B cell (primary cell): ENCODE measurements around the gene ELOB. TPM values are rescaled to one million over a fixed set of nuclear protein-coding genes. Genes with fewer than 3 reads are reported as not detected.

ENCODE experiments used
- ATAC-seq: fragments of 200-7000 bp; cut with Tn5 transposase; one replicate; pipeline ENCODE4 v1.10.0; 2021; ENCODE audit warnings: low read depth, mild to moderate bottlenecking, moderate number of reproducible peaks, moderate library complexity
- CTCF ChIA-PET: fragments of 350-600 bp; sonication (Branson Sonifier 250); formaldehyde crosslinking; loops from one replicate; lab custom pipeline; 2021; ENCODE audit warnings: antibody characterized with exemption, inconsistent platforms; lab: Charles Lee
- POLR2A ChIA-PET: fragments of 350-600 bp; sonication (Branson Sonifier 250); formaldehyde crosslinking; loops from one replicate; lab custom pipeline; 2021; ENCODE audit warnings: antibody characterized with exemption; lab: Charles Lee
- DNase-seq: peaks from one replicate; pipeline ENCODE4 v3.0.0; 2013
- H2AFZ ChIP-seq: 2 replicates; pipeline ENCODE4 v1.6.1; 2012; ENCODE audit warnings: mild to moderate bottlenecking, low read depth, low read length; ENCODE audit not compliant: insufficient read depth, poor library complexity, severe bottlenecking
- H3K27ac ChIP-seq, 2 donors: 1 replicate in 1 of 2; 2 replicates in 1 of 2; pipeline ENCODE4 v1.5.1; 2012 to 2013; ENCODE audit warnings: low read length in 2 of 2, mild to moderate bottlenecking in 2 of 2, moderate library complexity in 1 of 2
- H3K27me3 ChIP-seq, 4 experiments: fragments of 200-600 bp in 1 of 4; sonication (generic) in 1 of 4; replicated peaks in 1 of 4; 1 replicate in 2 of 4; 2 replicates in 2 of 4; pipeline versions ENCODE4 v1.6.1 to v1.7.0; 2013 to 2016; ENCODE audit warnings: low read length in 3 of 4, mild to moderate bottlenecking in 2 of 4, mixed read lengths in 1 of 4, moderate library complexity in 1 of 4; ENCODE audit not compliant: insufficient read depth in 4 of 4, control insufficient read depth in 3 of 4; ENCODE audit errors: control extremely low read depth in 1 of 4
- H3K36me3 ChIP-seq, 2 experiments: replicated peaks in 1 of 2; 1 replicate in 1 of 2; 2 replicates in 1 of 2; pipeline versions ENCODE4 v1.6.1 to v1.7.1; 2013; ENCODE audit warnings: low read length in 1 of 2; ENCODE audit not compliant: insufficient read depth in 2 of 2, control insufficient read depth in 1 of 2; ENCODE audit errors: control extremely low read depth in 1 of 2, extremely low read depth in 1 of 2
- H3K4me1 ChIP-seq, 2 donors: fragments of 200-600 bp in 1 of 2; sonication (generic) in 1 of 2; 1 replicate in 1 of 2; 2 replicates in 1 of 2; pipeline versions ENCODE4 v1.5.1 to v1.6.1; 2013 to 2017; ENCODE audit warnings: low read length in 2 of 2; ENCODE audit not compliant: control insufficient read depth in 2 of 2, insufficient read depth in 2 of 2
- H3K4me2 ChIP-seq: replicated peaks from 2 replicates; pipeline ENCODE3; 2012; ENCODE audit warnings: mild to moderate bottlenecking, low read depth, low read length; ENCODE audit not compliant: poor library complexity, severe bottlenecking
- H3K4me3 ChIP-seq, 5 experiments: fragments of 200-600 bp in 1 of 5; sonication (generic) in 1 of 5; 1 replicate in 3 of 5; 2 replicates in 2 of 5; pipeline versions ENCODE4 v1.5.1 to v1.7.0; 2011 to 2016; ENCODE audit warnings: low read length in 4 of 5, mild to moderate bottlenecking in 4 of 5, low read depth in 2 of 5, control low read depth in 1 of 5, moderate library complexity in 1 of 5; ENCODE audit not compliant: insufficient read depth in 1 of 5; ENCODE audit errors: control extremely low read depth in 1 of 5, extremely low read depth in 1 of 5
- H3K79me2 ChIP-seq: fragments of 200-600 bp; sonication (generic); one replicate; pipeline ENCODE4 v1.6.0; 2016; ENCODE audit warnings: low read length; ENCODE audit not compliant: control insufficient read depth, insufficient read depth
- H3K9ac ChIP-seq: fragments of 200-600 bp; sonication (generic); 2 replicates; pipeline ENCODE4 v1.6.1; 2017; ENCODE audit warnings: mild to moderate bottlenecking, low read length, moderate library complexity
- H3K9me3 ChIP-seq, 3 donors: one replicate each; pipeline versions ENCODE4 v1.6.1 to v1.7.1; 2013; ENCODE audit warnings: low read length in 2 of 3; ENCODE audit not compliant: control insufficient read depth in 2 of 3, insufficient read depth in 1 of 3; ENCODE audit errors: control extremely low read depth in 1 of 3
- H4K20me1 ChIP-seq: 2 replicates; pipeline ENCODE4 v1.6.0; 2012; ENCODE audit warnings: mild to moderate bottlenecking, low read length; ENCODE audit not compliant: insufficient read depth, control insufficient read depth, poor library complexity, severe bottlenecking
- H3K27ac Mint-ChIP-seq: one replicate; pipeline ENCODE4 v1.8.0; 2021; ENCODE audit warnings: mixed read lengths
- H3K27me3 Mint-ChIP-seq: one replicate; pipeline ENCODE4 v1.8.0; 2021; ENCODE audit warnings: mixed read lengths
- H3K4me1 Mint-ChIP-seq: one replicate; pipeline ENCODE4 v1.8.0; 2021; ENCODE audit warnings: mixed read lengths
- H3K4me3 Mint-ChIP-seq: one replicate; pipeline ENCODE4 v1.8.0; 2021; ENCODE audit warnings: mixed read lengths
- H3K9me3 Mint-ChIP-seq: one replicate; pipeline ENCODE4 v1.8.0; 2022; ENCODE audit warnings: mixed read lengths; ENCODE audit not compliant: insufficient read depth
- CTCF ChIP-seq: fragments of 200-600 bp; IDR thresholded peaks from one replicate; pipeline ENCODE4 v1.8.0; 2022; ENCODE audit warnings: antibody characterized with exemption, mild to moderate bottlenecking
- EZH2 ChIP-seq: IDR thresholded peaks from 2 replicates; pipeline ENCODE4 v1.6.1; 2012; ENCODE audit warnings: borderline replicate concordance, low read depth, mild to moderate bottlenecking, moderate library complexity, low read length; ENCODE audit not compliant: insufficient read depth, poor library complexity, severe bottlenecking
- WGBS: methylation state at CpG from one replicate; pipeline ENCODE4 v1.1.5; 2013; ENCODE audit warnings: missing lambda C conversion rate; ENCODE audit not compliant: insufficient coverage; 5-methylcytosine and 5-hydroxymethylcytosine counted together
- intact Hi-C: fragments of 100-400 bp; cut with micrococcal nuclease; formaldehyde crosslinking; loops from one replicate; pipeline ENCODE4 v1.10.0; 2022
- polyA plus RNA-seq: library from polyadenylated mRNA; depleted of rRNA; stranded (reverse); fragments of >200 nt; gene quantifications from 2 replicates; pipeline ENCODE4 v1.2.3, GENCODE V29; 2012
- total RNA-seq, 2 donors: library from RNA; stranded (reverse); fragments of 120-200 nt in 1 of 2; gene quantifications; 1 replicate in 1 of 2; 2 replicates in 1 of 2; pipeline versions ENCODE4 v1.2.3 to v1.2.4, GENCODE V29; 2013 to 2022

Gene ELOB
- total and polyA plus RNA-seq, 2 donors (not counting 1 experiment from before 2014, with no cell fraction given), result 93.1 to 136 TPM

- CTCF ChIA-PET, result no interaction called here
- no peak overlapping the region for H3K9ac ChIP-seq
- peaks cover 17 to 35% of the 10 kb centered on the region in 2 donors for H3K4me1 ChIP-seq
- peak overlapping the region; percentile 53 for H3K27ac Mint-ChIP-seq
- H3K9me3 Mint-ChIP-seq, result no peaks in the 10 kb centered on the region
- peak overlapping the region; percentile 26 for H3K4me3 Mint-ChIP-seq
- intact Hi-C loops, result loop anchor here (5.0 to 10.0 kb wide), 4 partner anchors 85 to 788 kb away; partner anchors contain the start of genes KCTD5 and PKMYT1
- peaks cover 28% of the 10 kb centered on the region for H3K4me1 Mint-ChIP-seq
- no peaks in the 10 kb centered on the region for H3K9me3 ChIP-seq
- H2AFZ ChIP-seq, result no peak overlapping the region
- H4K20me1 ChIP-seq, result peaks cover 9% of the 10 kb centered on the region
- POLR2A ChIA-PET, result no interaction called here
- no peak for DNase-seq
- peaks cover 0 to 7% (median 0%) of the 10 kb centered on the region in 4 experiments for H3K27me3 ChIP-seq
- H3K4me3 ChIP-seq, result no peak overlapping the region
- H3K79me2 ChIP-seq, result peaks cover 33% of the 10 kb centered on the region
- H3K27ac ChIP-seq, result no peak overlapping the region
- no peaks in the 10 kb centered on the region for H3K27me3 Mint-ChIP-seq
- TF ChIP-seq CTCF (no peak), EZH2 (no peak)
- H3K4me2 ChIP-seq, result no peak overlapping the region
- 90% methylated on average over 10 of the region's 17 CpGs for WGBS
- no peaks in the 10 kb centered on the region for H3K36me3 ChIP-seq
- ATAC-seq, result no peak
These were observed 3.2 kb upstream of the ELOB start for GRCh38 chr16:2779978-2780898.
